HFFc6 (cell line): ENCODE measurements around the gene TUFM. TPM values are rescaled to one million over a fixed set of nuclear protein-coding genes. Genes with fewer than 3 reads are reported as not detected.
"Not testable (repeated sequence)": the region's sequence is repeated elsewhere in the genome, so short reads cannot be mapped to it uniquely, and the experiment has no call there.

ENCODE experiments used
- DNase-seq: peaks from one replicate; pipeline ENCODE4 v3.0.0-alpha.2; 2018
- H3K27ac Mint-ChIP-seq: 2 replicates; pipeline ENCODE4 v1.8.0; 2020; ENCODE audit warnings: mild to moderate bottlenecking, mixed read lengths
- H3K27me3 Mint-ChIP-seq: 2 replicates; pipeline ENCODE4 v1.8.0; 2021; ENCODE audit warnings: mild to moderate bottlenecking, moderate library complexity, mixed read lengths; ENCODE audit not compliant: insufficient read depth
- H3K36me3 Mint-ChIP-seq: 2 replicates; pipeline ENCODE4 v1.8.0; 2021; ENCODE audit warnings: low read depth, mixed read lengths
- H3K4me1 Mint-ChIP-seq: 2 replicates; pipeline ENCODE4 v1.8.0; 2020; ENCODE audit warnings: low read depth, mixed read lengths
- H3K4me3 Mint-ChIP-seq: 2 replicates; pipeline ENCODE4 v1.8.0; 2020; ENCODE audit warnings: mild to moderate bottlenecking, moderate library complexity, mixed read lengths
- H3K9me3 Mint-ChIP-seq: 2 replicates; pipeline ENCODE4 v1.8.0; 2020; ENCODE audit warnings: mild to moderate bottlenecking, mixed read lengths
- CTCF ChIP-seq: fragments of 200-600 bp; sonication (generic); IDR thresholded peaks from 2 replicates; pipeline ENCODE4 v1.5.0; 2021; ENCODE audit warnings: antibody characterized with exemption, mild to moderate bottlenecking
- total RNA-seq, 6 experiments: library from RNA; stranded (reverse); fragmentation: NEBNext Ultra II Directional; extraction: Animal tissue kit (Norgen Biotek cat#: 25700); gene quantifications; 2 replicates in 1 of 6; 3 replicates in 5 of 6; pipeline ENCODE4 v1.2.3, GENCODE V29; 2021

TUFM gene
- total RNA-seq, 6 experiments from 2014 or later: 140 to 194 (median 158) TPM

- Mint-ChIP-seq H3K27me3 (peaks cover 7% of the 10 kb centered on the region; the same call in 1 of the 2 replicates), H3K27ac (no peak overlapping the region), H3K4me3 (no peak overlapping the region), H3K9me3 (no peaks in the 10 kb centered on the region), H3K36me3 (no peaks in the 10 kb centered on the region), H3K4me1 (no peaks in the 10 kb centered on the region)
- no peak for DNase-seq
- TF ChIP-seq CTCF: no peak
Observed at GRCh38 chr16:28872952-28873351, 26.8 kb upstream of the TUFM start.

- H3K27me3 Mint-ChIP-seq: peaks cover 3% of the 10 kb centered on the region
- DNase-seq: no peak
- no peak for TF ChIP-seq CTCF
- no peak overlapping the region for H3K27ac Mint-ChIP-seq
- peaks cover 5% of the 10 kb centered on the region; the same call in 1 of the 2 replicates for H3K36me3 Mint-ChIP-seq
- H3K4me1 Mint-ChIP-seq: peaks cover 14% of the 10 kb centered on the region
- H3K9me3 Mint-ChIP-seq: no peaks in the 10 kb centered on the region
- H3K4me3 Mint-ChIP-seq: no peak overlapping the region
Observed at GRCh38 chr16:28869201-28869600, 23.1 kb upstream of the TUFM start.

GRCh38 chr16:28867646-28868045 is 21.5 kb upstream of the TUFM start:
- not testable (repeated sequence) for H3K4me3 Mint-ChIP-seq, H3K27me3 Mint-ChIP-seq, H3K9me3 Mint-ChIP-seq, DNase-seq, H3K27ac Mint-ChIP-seq, H3K36me3 Mint-ChIP-seq
- H3K4me1 Mint-ChIP-seq: peaks cover 14% of the 10 kb centered on the region

GRCh38 chr16:28867241-28867640 is 21.1 kb upstream of the TUFM start:
- DNase-seq: no peak
- Mint-ChIP-seq H3K4me1 (peaks cover 14% of the 10 kb centered on the region), H3K4me3 (no peak overlapping the region), H3K27me3 (peaks cover 3% of the 10 kb centered on the region), H3K36me3 (peaks cover 5% of the 10 kb centered on the region; the same call in 1 of the 2 replicates), H3K9me3 (no peaks in the 10 kb centered on the region), H3K27ac (no peak overlapping the region)
- TF ChIP-seq CTCF: no peak

GRCh38 chr16:28866454-28866804 is 20.3 kb upstream of the TUFM start:
- Mint-ChIP-seq H3K4me1 (peaks cover 14% of the 10 kb centered on the region), H3K27ac (no peak overlapping the region), H3K36me3 (peaks cover 5% of the 10 kb centered on the region; the same call in 1 of the 2 replicates), H3K4me3 (no peak overlapping the region), H3K27me3 (peaks cover 3% of the 10 kb centered on the region), H3K9me3 (no peaks in the 10 kb centered on the region)
- DNase-seq: no peak
- TF ChIP-seq CTCF: no peak

- Mint-ChIP-seq H3K27me3 (peaks cover 3% of the 10 kb centered on the region), H3K4me1 (peaks cover 14% of the 10 kb centered on the region), H3K9me3 (no peaks in the 10 kb centered on the region), H3K4me3 (no peak overlapping the region), H3K27ac (no peak overlapping the region), H3K36me3 (peaks cover 5% of the 10 kb centered on the region; the same call in 1 of the 2 replicates)
- no peak for TF ChIP-seq CTCF
- no peak for DNase-seq
Observed at GRCh38 chr16:28865722-28866453, 19.7 kb upstream of the TUFM start.
